Sigmoid colon (tissue), 4 donors: ENCODE data around the gene CPLX1.

Experiments used
- EP300 ChIP-seq, 4 donors: sonication (generic); formaldehyde crosslinking; IDR thresholded peaks; one replicate each; pipeline ENCODE4 v1.6.1; 2017; ENCODE audit warnings: antibody characterized with exemption in 4 of 4
- POLR2A ChIP-seq, 2 donors: fragments of 450-650 bp; IDR thresholded peaks; one replicate each; pipeline ENCODE4 v1.6.1; 2016; ENCODE audit warnings: antibody characterized with exemption in 2 of 2, mild to moderate bottlenecking in 2 of 2, moderate library complexity in 2 of 2
- POLR2AphosphoS5 ChIP-seq, 4 donors: sonication (generic); formaldehyde crosslinking; IDR thresholded peaks; one replicate each; pipeline ENCODE4 v1.6.1; 2017; ENCODE audit warnings: antibody characterized with exemption in 4 of 4
- TF ChIP-seq, protein P1 (sequence below), 4 experiments: fragments of 450-650 bp in 3 of 4; fragments of 200-600 bp in 1 of 4; IDR thresholded peaks; one replicate each; pipeline ENCODE4 v1.5.1; 2016 to 2019; ENCODE audit warnings: antibody characterized with exemption in 4 of 4, mild to moderate bottlenecking in 3 of 4, moderate library complexity in 2 of 4

DNA sequence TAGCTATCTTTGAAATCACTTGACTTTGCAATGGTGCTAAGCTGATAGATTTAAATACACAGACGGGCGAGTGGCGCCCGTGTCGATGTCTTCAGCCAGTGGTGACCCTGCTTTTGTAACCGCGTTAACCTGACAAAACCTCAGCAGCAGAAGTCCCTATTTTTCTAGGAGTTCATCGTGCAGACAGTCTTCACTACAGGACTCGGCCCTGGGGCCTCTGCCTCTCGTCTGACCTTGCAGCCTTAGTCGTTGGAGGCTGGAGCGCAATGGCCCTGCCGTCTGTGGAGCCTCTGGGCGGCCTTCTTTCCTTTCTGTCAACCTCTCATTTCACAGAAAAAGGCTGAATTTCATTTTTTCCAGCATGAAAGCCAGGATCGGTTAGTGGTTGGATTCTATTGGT lies 57.9 kb downstream of the CPLX1 start:
- TF ChIP-seq POLR2A (IDR thresholded peaks at IDR 0.05) (no peak), EP300 (IDR thresholded peaks at IDR 0.05) (no peak), POLR2AphosphoS5 (IDR thresholded peaks at IDR 0.05) (no peak)
- TF ChIP-seq, protein P1, sequence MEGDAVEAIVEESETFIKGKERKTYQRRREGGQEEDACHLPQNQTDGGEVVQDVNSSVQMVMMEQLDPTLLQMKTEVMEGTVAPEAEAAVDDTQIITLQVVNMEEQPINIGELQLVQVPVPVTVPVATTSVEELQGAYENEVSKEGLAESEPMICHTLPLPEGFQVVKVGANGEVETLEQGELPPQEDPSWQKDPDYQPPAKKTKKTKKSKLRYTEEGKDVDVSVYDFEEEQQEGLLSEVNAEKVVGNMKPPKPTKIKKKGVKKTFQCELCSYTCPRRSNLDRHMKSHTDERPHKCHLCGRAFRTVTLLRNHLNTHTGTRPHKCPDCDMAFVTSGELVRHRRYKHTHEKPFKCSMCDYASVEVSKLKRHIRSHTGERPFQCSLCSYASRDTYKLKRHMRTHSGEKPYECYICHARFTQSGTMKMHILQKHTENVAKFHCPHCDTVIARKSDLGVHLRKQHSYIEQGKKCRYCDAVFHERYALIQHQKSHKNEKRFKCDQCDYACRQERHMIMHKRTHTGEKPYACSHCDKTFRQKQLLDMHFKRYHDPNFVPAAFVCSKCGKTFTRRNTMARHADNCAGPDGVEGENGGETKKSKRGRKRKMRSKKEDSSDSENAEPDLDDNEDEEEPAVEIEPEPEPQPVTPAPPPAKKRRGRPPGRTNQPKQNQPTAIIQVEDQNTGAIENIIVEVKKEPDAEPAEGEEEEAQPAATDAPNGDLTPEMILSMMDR (IDR thresholded peaks at IDR 0.05): no peak
